Trophoblast cell (in vitro differentiated cells and primary cell): ENCODE measurements around the gene SEZ6L.

Experiments used
- DNase-seq, 2 donors: peaks; one replicate each; pipeline ENCODE4 v3.0.0-alpha.2; 2016
- H2AFZ ChIP-seq: 2 replicates; pipeline ENCODE4 v1.6.1; 2013; ENCODE audit warnings: low read length, moderate library complexity, mild to moderate bottlenecking; ENCODE audit not compliant: insufficient read depth, poor library complexity
- H2AK5ac ChIP-seq: 2 replicates; pipeline ENCODE4 v1.6.1; 2013; ENCODE audit warnings: mild to moderate bottlenecking, low read length
- H2BK120ac ChIP-seq: 2 replicates; pipeline ENCODE4 v1.6.1; 2013; ENCODE audit warnings: low read length, mild to moderate bottlenecking, moderate library complexity; ENCODE audit not compliant: insufficient read depth, poor library complexity
- H2BK12ac ChIP-seq: 2 replicates; pipeline ENCODE4 v1.6.1; 2013; ENCODE audit warnings: mild to moderate bottlenecking, low read length, moderate library complexity
- H2BK5ac ChIP-seq: 2 replicates; pipeline ENCODE4 v1.6.1; 2013; ENCODE audit warnings: low read length, low read depth, moderate library complexity, mild to moderate bottlenecking; ENCODE audit not compliant: poor library complexity
- H3K14ac ChIP-seq: 2 replicates; pipeline ENCODE4 v1.6.1; 2013; ENCODE audit warnings: mild to moderate bottlenecking, low read length
- H3K18ac ChIP-seq: 2 replicates; pipeline ENCODE4 v1.6.1; 2013; ENCODE audit warnings: mild to moderate bottlenecking, low read length
- H3K23ac ChIP-seq: 2 replicates; pipeline ENCODE4 v1.6.1; 2013; ENCODE audit warnings: low read length
- H3K27ac ChIP-seq: 2 replicates; pipeline ENCODE4 v1.5.1; 2013; ENCODE audit warnings: low read depth, mild to moderate bottlenecking, inconsistent platforms, low read length, moderate library complexity
- H3K27me3 ChIP-seq: 2 replicates; pipeline ENCODE4 v1.6.1; 2013; ENCODE audit warnings: inconsistent platforms, mild to moderate bottlenecking, low read length, moderate library complexity; ENCODE audit not compliant: insufficient read depth
- H3K36me3 ChIP-seq, 2 experiments: 1 replicate in 1 of 2; 2 replicates in 1 of 2; pipeline ENCODE4 v1.6.1; 2013; ENCODE audit warnings: low read length in 2 of 2, mild to moderate bottlenecking in 2 of 2, moderate library complexity in 1 of 2; ENCODE audit not compliant: insufficient read depth in 2 of 2, control insufficient read depth in 1 of 2
- H3K4ac ChIP-seq: 2 replicates; pipeline ENCODE4 v1.6.1; 2013; ENCODE audit warnings: low read depth, mild to moderate bottlenecking, low read length, moderate library complexity
- H3K4me1 ChIP-seq, 2 experiments: 1 replicate in 1 of 2; 2 replicates in 1 of 2; pipeline ENCODE4 v1.6.1; 2013; ENCODE audit warnings: low read length in 2 of 2, mild to moderate bottlenecking in 2 of 2, moderate library complexity in 1 of 2; ENCODE audit not compliant: insufficient read depth in 2 of 2, control insufficient read depth in 1 of 2
- H3K4me2 ChIP-seq: 2 replicates; pipeline ENCODE4 v1.6.1; 2013; ENCODE audit warnings: inconsistent platforms, mild to moderate bottlenecking, low read length, moderate library complexity
- H3K4me3 ChIP-seq: 2 replicates; pipeline ENCODE4 v1.5.1; 2013; ENCODE audit warnings: mild to moderate bottlenecking, low read depth, low read length, inconsistent platforms
- H3K79me1 ChIP-seq: one replicate; pipeline ENCODE4 v1.6.1; 2013; ENCODE audit warnings: low read length
- H3K79me2 ChIP-seq: 2 replicates; pipeline ENCODE4 v1.6.1; 2013; ENCODE audit warnings: low read length, mild to moderate bottlenecking; ENCODE audit not compliant: control insufficient read depth, insufficient read depth, poor library complexity
- H3K9ac ChIP-seq: 2 replicates; pipeline ENCODE4 v1.6.1; 2013; ENCODE audit warnings: mild to moderate bottlenecking, low read length
- H3K9me3 ChIP-seq: 2 replicates; pipeline ENCODE4 v1.6.1; 2013; ENCODE audit warnings: low read depth, mild to moderate bottlenecking, control low read depth, inconsistent platforms, low read length; ENCODE audit not compliant: insufficient read depth
- H4K12ac ChIP-seq: 2 replicates; pipeline ENCODE4 v1.6.1; 2013; ENCODE audit warnings: low read depth, mild to moderate bottlenecking, low read length, moderate library complexity
- H4K8ac ChIP-seq: 2 replicates; pipeline ENCODE4 v1.6.1; 2013; ENCODE audit warnings: low read depth, mild to moderate bottlenecking, low read length, moderate library complexity
- H4K91ac ChIP-seq: one replicate; pipeline ENCODE4 v1.6.1; 2013; ENCODE audit warnings: low read depth, mild to moderate bottlenecking, low read length, moderate library complexity
- WGBS: extraction: QIAGEN DNeasy Blood & Tissue Kit; methylation state at CpG from one replicate; pipeline ENCODE4 v1.1.7; 2013; ENCODE audit warnings: missing lambda C conversion rate; ENCODE audit not compliant: insufficient read length, insufficient coverage; ENCODE audit errors: extremely low coverage; 5-methylcytosine and 5-hydroxymethylcytosine counted together

The SEZ6L gene

DNA sequence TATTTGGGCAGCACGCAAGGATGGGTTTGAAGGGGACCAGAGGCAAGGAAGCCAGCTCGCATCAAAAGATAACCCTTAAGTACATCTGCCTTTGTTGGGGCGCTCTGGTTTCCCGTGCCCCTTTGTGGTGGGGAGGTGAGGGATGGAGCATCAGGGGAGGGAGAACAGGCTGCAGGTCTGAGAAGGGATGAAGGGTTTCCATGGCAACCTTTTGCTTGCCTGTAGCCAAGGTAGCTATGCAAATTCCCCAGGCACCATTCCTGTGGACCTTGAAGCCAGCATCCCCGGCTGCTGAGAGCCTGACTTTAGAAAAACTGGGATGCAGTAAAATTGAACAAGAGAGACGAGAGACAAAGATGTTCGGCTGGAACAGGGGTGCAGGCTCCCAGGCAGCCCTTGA, 75.7 kb downstream of the SEZ6L start:
- Histone ChIP-seq H3K9ac (no peak overlapping the region), H4K8ac (no peak overlapping the region), H3K27ac (no peak overlapping the region), H3K4me2 (no peak overlapping the region), H3K4ac (no peak overlapping the region), H3K14ac (no peak overlapping the region), H4K12ac (no peak overlapping the region), H3K36me3 (no peaks in the 10 kb centered on the region), H3K18ac (no peak overlapping the region), H3K27me3 (no peaks in the 10 kb centered on the region), H4K91ac (no peak overlapping the region), H3K9me3 (no peaks in the 10 kb centered on the region), H3K23ac (no peak overlapping the region), H2BK5ac (no peak overlapping the region), H3K4me1 (no peaks in the 10 kb centered on the region), H2AK5ac (no peak overlapping the region), H3K79me2 (no peaks in the 10 kb centered on the region), H2BK12ac (no peak overlapping the region), H3K4me3 (no peak overlapping the region), H2BK120ac (no peak overlapping the region), H3K79me1 (no peaks in the 10 kb centered on the region), H2AFZ (no peak overlapping the region)
- DNase-seq: no peak
- WGBS: no CpG with 5 or more reads among the region's 7 CpGs

DNA sequence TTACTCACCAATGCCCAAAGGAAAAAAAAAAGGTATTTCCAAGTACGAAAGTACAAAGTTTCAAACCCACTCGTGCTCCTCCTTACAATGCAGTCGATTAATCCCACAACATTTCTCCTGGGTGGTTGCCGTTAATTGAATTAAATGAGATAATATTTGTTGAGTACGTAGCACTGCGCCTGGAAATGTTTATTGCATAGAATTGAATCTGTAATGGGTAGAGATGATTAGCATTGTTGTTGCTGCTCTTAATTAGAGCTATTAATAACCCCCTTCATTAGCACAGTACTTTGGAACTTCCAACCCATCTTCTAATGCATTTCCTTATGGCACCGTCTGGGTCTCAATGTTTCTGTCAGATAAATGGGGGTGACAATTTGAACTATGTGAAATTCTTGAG, 77.3 kb downstream of the SEZ6L start:
- Histone ChIP-seq H3K27ac (no peak overlapping the region), H4K91ac (no peak overlapping the region), H2AFZ (no peak overlapping the region), H3K18ac (no peak overlapping the region), H2BK5ac (no peak overlapping the region), H2AK5ac (no peak overlapping the region), H3K9me3 (no peaks in the 10 kb centered on the region), H3K79me2 (no peaks in the 10 kb centered on the region), H4K8ac (no peak overlapping the region), H3K4me1 (no peaks in the 10 kb centered on the region), H3K4me2 (no peak overlapping the region), H3K23ac (no peak overlapping the region), H3K4ac (no peak overlapping the region), H2BK120ac (no peak overlapping the region), H3K36me3 (no peaks in the 10 kb centered on the region), H3K4me3 (no peak overlapping the region), H3K9ac (no peak overlapping the region), H2BK12ac (no peak overlapping the region), H4K12ac (no peak overlapping the region), H3K27me3 (no peaks in the 10 kb centered on the region), H3K79me1 (no peaks in the 10 kb centered on the region), H3K14ac (no peak overlapping the region)
- no peak for DNase-seq
- no CpG with 5 or more reads among the region's 7 CpGs for WGBS

GRCh38 chr22:26251869-26252268, 82.6 kb downstream of the SEZ6L start:
- no peaks in the 10 kb centered on the region for H3K79me2 ChIP-seq
- H2BK120ac ChIP-seq: no peak overlapping the region
- H3K27ac ChIP-seq: no peak overlapping the region
- no peak for DNase-seq
- no peak overlapping the region for H3K18ac ChIP-seq
- H2BK5ac ChIP-seq: no peak overlapping the region
- no peaks in the 10 kb centered on the region for H3K9me3 ChIP-seq
- no peaks in the 10 kb centered on the region for H3K36me3 ChIP-seq
- no peak overlapping the region for H2AFZ ChIP-seq
- no peaks in the 10 kb centered on the region for H3K79me1 ChIP-seq
- WGBS: no CpG with 5 or more reads among the region's 5 CpGs
- H4K8ac ChIP-seq: no peak overlapping the region
- H3K4me2 ChIP-seq: no peak overlapping the region
- no peak overlapping the region for H2AK5ac ChIP-seq
- no peak overlapping the region for H3K9ac ChIP-seq
- H4K91ac ChIP-seq: no peak overlapping the region
- H3K14ac ChIP-seq: no peak overlapping the region
- no peak overlapping the region for H3K4me3 ChIP-seq
- H3K4ac ChIP-seq: no peak overlapping the region
- no peaks in the 10 kb centered on the region for H3K4me1 ChIP-seq
- no peak overlapping the region for H4K12ac ChIP-seq
- H2BK12ac ChIP-seq: no peak overlapping the region
- no peaks in the 10 kb centered on the region for H3K27me3 ChIP-seq
- no peak overlapping the region for H3K23ac ChIP-seq

GRCh38 chr22:26259510-26259909, 90.2 kb downstream of the SEZ6L start:
- Histone ChIP-seq H3K4me1 (no peaks in the 10 kb centered on the region), H2BK120ac (no peak overlapping the region), H4K91ac (no peak overlapping the region), H4K12ac (no peak overlapping the region), H4K8ac (no peak overlapping the region), H3K27me3 (no peaks in the 10 kb centered on the region), H3K9ac (no peak overlapping the region), H3K18ac (no peak overlapping the region), H3K4me3 (no peak overlapping the region), H2BK12ac (no peak overlapping the region), H2AK5ac (no peak overlapping the region), H2AFZ (no peak overlapping the region), H3K4ac (no peak overlapping the region), H3K9me3 (no peaks in the 10 kb centered on the region), H2BK5ac (no peak overlapping the region), H3K4me2 (no peak overlapping the region), H3K23ac (no peak overlapping the region), H3K36me3 (no peaks in the 10 kb centered on the region), H3K79me1 (no peaks in the 10 kb centered on the region), H3K27ac (no peak overlapping the region), H3K79me2 (no peaks in the 10 kb centered on the region), H3K14ac (no peak overlapping the region)
- peak; percentile 30 to 63 for DNase-seq
- no CpG with 5 or more reads among the region's 6 CpGs for WGBS
